CD4-positive, alpha-beta T cell (primary cell): ENCODE data around the gene HMG20B. TPM values are rescaled to one million over a fixed set of nuclear protein-coding genes. Genes with fewer than 3 reads are reported as not detected.

ENCODE experiments used
- ATAC-seq: fragments of 200-7000 bp; cut with Tn5 transposase; one replicate; pipeline ENCODE4 v1.10.0; 2022; ENCODE audit warnings: mild to moderate bottlenecking; ENCODE audit not compliant: poor library complexity
- CTCF ChIA-PET: fragments of 350-600 bp; sonication (Branson Sonifier 250); formaldehyde crosslinking; loops from one replicate; lab custom pipeline; 2021; ENCODE audit warnings: antibody characterized with exemption, inconsistent platforms; lab: Charles Lee
- POLR2A ChIA-PET: fragments of 350-600 bp; sonication (Branson Sonifier 250); formaldehyde crosslinking; loops from one replicate; lab custom pipeline; 2021; ENCODE audit warnings: antibody characterized with exemption, inconsistent platforms; lab: Charles Lee
- DNase-seq, 14 experiments: peaks; one replicate each; pipeline ENCODE4 v3.0.0-alpha.2; 2013 to 2020; ENCODE audit warnings: mixed read lengths in 2 of 14
- H3K27ac ChIP-seq, 2 donors: one replicate each; pipeline versions ENCODE4 v1.5.1 to v1.7.0; 2013; ENCODE audit warnings: low read length in 2 of 2, low read depth in 1 of 2, mild to moderate bottlenecking in 1 of 2
- H3K27me3 ChIP-seq, 2 experiments: 1 replicate in 1 of 2; 2 replicates in 1 of 2; pipeline versions ENCODE4 v1.6.1 to v1.7.0; 2013; ENCODE audit warnings: low read length in 2 of 2, control low read depth in 1 of 2, mild to moderate bottlenecking in 1 of 2, moderate library complexity in 1 of 2; ENCODE audit not compliant: insufficient read depth in 2 of 2, control insufficient read depth in 1 of 2
- H3K36me3 ChIP-seq: one replicate; pipeline ENCODE4 v1.6.1; 2013; ENCODE audit warnings: low read length, control low read depth; ENCODE audit not compliant: insufficient read depth
- H3K4me1 ChIP-seq: one replicate; pipeline ENCODE4 v1.6.1; 2013; ENCODE audit warnings: low read length, control low read depth; ENCODE audit not compliant: insufficient read depth
- H3K4me3 ChIP-seq: one replicate; pipeline ENCODE4 v1.5.1; 2013; ENCODE audit warnings: mild to moderate bottlenecking, low read length, moderate library complexity
- H3K9me3 ChIP-seq, 2 experiments: 1 replicate in 1 of 2; 2 replicates in 1 of 2; pipeline versions ENCODE4 v1.6.1 to v1.7.0; 2013; ENCODE audit warnings: low read length in 2 of 2, mild to moderate bottlenecking in 2 of 2, control low read depth in 1 of 2, moderate library complexity in 1 of 2; ENCODE audit not compliant: control insufficient read depth in 1 of 2, insufficient read depth in 1 of 2
- H3K27ac Mint-ChIP-seq: one replicate; pipeline ENCODE4 v1.8.0; 2020; ENCODE audit warnings: mixed read lengths
- H3K27me3 Mint-ChIP-seq: one replicate; pipeline ENCODE4 v1.8.0; 2021; ENCODE audit warnings: mixed read lengths
- H3K36me3 Mint-ChIP-seq: one replicate; pipeline ENCODE4 v1.8.0; 2021; ENCODE audit warnings: low read depth, mixed read lengths
- H3K4me1 Mint-ChIP-seq: one replicate; pipeline ENCODE4 v1.8.0; 2021; ENCODE audit warnings: low read depth, mixed read lengths
- H3K4me3 Mint-ChIP-seq: one replicate; pipeline ENCODE4 v1.8.0; 2020; ENCODE audit warnings: mild to moderate bottlenecking, mixed read lengths
- H3K9me3 Mint-ChIP-seq: one replicate; pipeline ENCODE4 v1.8.0; 2020; ENCODE audit warnings: mixed read lengths
- CTCF ChIP-seq: fragments of 200-600 bp; IDR thresholded peaks from one replicate; pipeline ENCODE4 v1.8.0; 2022; ENCODE audit warnings: antibody characterized with exemption, mild to moderate bottlenecking
- intact Hi-C, 2 experiments: fragments of 100-400 bp; cut with DNase I in 1 of 2; cut with micrococcal nuclease in 1 of 2; formaldehyde crosslinking; loops; one replicate each; pipeline versions ENCODE4 v1.15.1 to v1.9.0; 2023 to 2025; cut with DNase I, micrococcal nuclease
- total RNA-seq, 174 experiments: library from RNA in 2 of 174; stranded (reverse) in 2 of 174; gene quantifications; one replicate each; pipeline ENCODE4 v1.2.3 and lab custom pipeline; 2021 to 2026

Gene HMG20B
- total RNA-seq, 2 experiments from 2014 or later, result 34.3 to 36.6 TPM

- ATAC-seq (no peak), DNase-seq (no peak)
- H3K4me1 Mint-ChIP-seq, result peaks cover 16% of the 10 kb centered on the region
- H3K27me3 Mint-ChIP-seq, result no peaks in the 10 kb centered on the region
- ChIA-PET CTCF (no interaction called here), POLR2A (no interaction called here)
- TF ChIP-seq CTCF, result no peak
- no peaks in the 10 kb centered on the region for H3K36me3 ChIP-seq
- H3K9me3 ChIP-seq, result peaks cover 0 to 7% of the 10 kb centered on the region in 2 experiments
- no peak overlapping the region for H3K4me3 ChIP-seq
- intact Hi-C loops, result loop anchor here in 1 of 2 experiments (5.0 kb wide), 2 partner anchors 63 to 133 kb away; partner anchors contain the start of gene FZR1
- H3K27ac Mint-ChIP-seq, result no peak overlapping the region
- H3K36me3 Mint-ChIP-seq, result peaks cover 12% of the 10 kb centered on the region
- H3K4me1 ChIP-seq, result peaks cover 18% of the 10 kb centered on the region
- H3K4me3 Mint-ChIP-seq, result no peak overlapping the region
- H3K27me3 ChIP-seq, result no peaks in the 10 kb centered on the region
- H3K27ac ChIP-seq, result no peak overlapping the region
- no peaks in the 10 kb centered on the region for H3K9me3 Mint-ChIP-seq
These were observed 2.1 kb upstream of the HMG20B start for GRCh38 chr19:3570606-3571011.

- Mint-ChIP-seq H3K4me3 (peak overlapping the region; percentile 86), H3K27me3 (no peaks in the 10 kb centered on the region), H3K36me3 (peaks cover 12% of the 10 kb centered on the region), H3K27ac (peak overlapping the region; percentile 31), H3K4me1 (peaks cover 16% of the 10 kb centered on the region), H3K9me3 (no peaks in the 10 kb centered on the region)
- intact Hi-C loops, result loop anchor here (1.0 to 5.0 kb wide), 6 partner anchors 14 to 135 kb away; partner anchors contain the start of genes CACTIN (in 1 of the 2), FZR1 (in 1 of the 2) and MFSD12 (in 1 of the 2)
- CTCF ChIA-PET, result interaction anchor here (1.0 kb wide), 1 partner anchor 27 kb away, joined by 5 read pairs; no protein-coding TSS in a partner anchor
- Histone ChIP-seq H3K36me3 (no peaks in the 10 kb centered on the region), H3K27ac (peak overlapping the region in 1 of 2 donors; percentile 13), H3K4me1 (peaks cover 18% of the 10 kb centered on the region), H3K4me3 (peak overlapping the region; percentile 57), H3K9me3 (peaks cover 0 to 7% of the 10 kb centered on the region in 2 experiments), H3K27me3 (no peaks in the 10 kb centered on the region)
- no peak for TF ChIP-seq CTCF
- POLR2A ChIA-PET, result interaction anchor here (0.6 to 1.0 kb wide), 2 partner anchors 14 to 408 kb away, joined by 3 to 4 read pairs; no protein-coding TSS in a partner anchor
- peak; percentile 95 for ATAC-seq
- DNase-seq, result peak; percentile 98 to 100 (median 99)
These were observed 451 bp upstream of the HMG20B start for GRCh38 chr19:3572132-3572854.

GRCh38 chr19:3573162-3573857 is 566 bp downstream of the HMG20B start:
- H3K9me3 ChIP-seq, result peaks cover 0 to 7% of the 10 kb centered on the region in 2 experiments
- H3K9me3 Mint-ChIP-seq, result no peaks in the 10 kb centered on the region
- ChIA-PET CTCF (interaction anchor here (0.9 to 1.2 kb wide), 2 partner anchors 26 to 29 kb away, joined by 3 read pairs; no protein-coding TSS in a partner anchor), POLR2A (interaction anchor here (0.9 to 1.4 kb wide), 3 partner anchors 18 to 189 kb away, joined by 3 to 4 read pairs (median 3); partner anchors contain the start of gene MRPL54)
- H3K27me3 ChIP-seq, result no peaks in the 10 kb centered on the region
- peaks cover 12% of the 10 kb centered on the region for H3K36me3 Mint-ChIP-seq
- DNase-seq (no peak), ATAC-seq (peak; percentile 0)
- intact Hi-C loops, result loop anchor here in 1 of 2 experiments (2.0 to 5.0 kb wide), 3 partner anchors 53 to 136 kb away; partner anchors contain the start of genes CACTIN and FZR1
- H3K4me3 Mint-ChIP-seq, result peak overlapping the region; percentile 81
- peaks cover 16% of the 10 kb centered on the region for H3K4me1 Mint-ChIP-seq
- no peak for TF ChIP-seq CTCF
- no peak overlapping the region for H3K27ac Mint-ChIP-seq
- H3K36me3 ChIP-seq, result no peaks in the 10 kb centered on the region
- H3K4me3 ChIP-seq, result peak overlapping the region; percentile 73
- peak overlapping the region in 1 of 2 donors; percentile 61 for H3K27ac ChIP-seq
- no peaks in the 10 kb centered on the region for H3K27me3 Mint-ChIP-seq
- peaks cover 18% of the 10 kb centered on the region for H3K4me1 ChIP-seq
